SH-SY5Y (cell line): ENCODE measurements around the gene PP2D1.

ENCODE experiments used
- GATA2 ChIP-seq: IDR thresholded peaks from 2 replicates; pipeline ENCODE4 v1.6.1; 2011; ENCODE audit warnings: mild to moderate bottlenecking, low read depth, low read length
- GATA3 ChIP-seq: IDR thresholded peaks from 2 replicates; pipeline ENCODE4 v1.6.1; 2011; ENCODE audit warnings: low read depth, mild to moderate bottlenecking, low read length, moderate library complexity

GRCh38 chr3:20059929-20060328 lies 47.9 kb upstream of the PP2D1 start:
- no peak for TF ChIP-seq GATA2
- TF ChIP-seq GATA3 = no peak
